Left colon (tissue), 2 donors: ENCODE results near the gene SRR. TPM values are rescaled to one million over a fixed set of nuclear protein-coding genes. Genes with fewer than 3 reads are reported as not detected.

ENCODE experiments used
- ATAC-seq: fragments of 200-7000 bp; cut with Tn5 transposase; one replicate; pipeline ENCODE4 v1.9.1; 2020; ENCODE audit warnings: mild to moderate bottlenecking, moderate library complexity
- DNase-seq, 2 donors: peaks; one replicate each; pipeline ENCODE4 v3.0.0-alpha.2; 2020
- intact Hi-C, 2 donors: fragments of 100-400 bp; cut with DNase I in 1 of 2; cut with micrococcal nuclease in 1 of 2; formaldehyde crosslinking; loops; one replicate each; pipeline versions ENCODE4 v1.11.2 to v1.14.0; 2022; cut with DNase I, micrococcal nuclease
- total RNA-seq, 2 donors: library from RNA; stranded (reverse); fragmentation: NEBNext Ultra II Directional; extraction: Animal tissue kit (Norgen Biotek cat#: 25700); gene quantifications; one replicate each; pipeline ENCODE4 v1.2.1, GENCODE V29; 2021
- donor health status: DM: no; HTN: no; CAD: no.
- donor health status: DM: yes; HTN: yes; CAD: no.

The SRR gene
- total RNA-seq, 2 donors from 2014 or later, result 8.5 to 9.9 TPM

- intact Hi-C loops, result no loop called here
- peak; percentile 93 for ATAC-seq
- DNase-seq, result peak; percentile 91 to 92
Observed at GRCh38 chr17:2336215-2336851, 32.6 kb downstream of the SRR start, which contains the start of gene TSR1. Gene TSR1, minus strand, starts transcription at chr17:2336457. Its CDS starts 30 bp downstream, at chr17:2336427.

DNA sequence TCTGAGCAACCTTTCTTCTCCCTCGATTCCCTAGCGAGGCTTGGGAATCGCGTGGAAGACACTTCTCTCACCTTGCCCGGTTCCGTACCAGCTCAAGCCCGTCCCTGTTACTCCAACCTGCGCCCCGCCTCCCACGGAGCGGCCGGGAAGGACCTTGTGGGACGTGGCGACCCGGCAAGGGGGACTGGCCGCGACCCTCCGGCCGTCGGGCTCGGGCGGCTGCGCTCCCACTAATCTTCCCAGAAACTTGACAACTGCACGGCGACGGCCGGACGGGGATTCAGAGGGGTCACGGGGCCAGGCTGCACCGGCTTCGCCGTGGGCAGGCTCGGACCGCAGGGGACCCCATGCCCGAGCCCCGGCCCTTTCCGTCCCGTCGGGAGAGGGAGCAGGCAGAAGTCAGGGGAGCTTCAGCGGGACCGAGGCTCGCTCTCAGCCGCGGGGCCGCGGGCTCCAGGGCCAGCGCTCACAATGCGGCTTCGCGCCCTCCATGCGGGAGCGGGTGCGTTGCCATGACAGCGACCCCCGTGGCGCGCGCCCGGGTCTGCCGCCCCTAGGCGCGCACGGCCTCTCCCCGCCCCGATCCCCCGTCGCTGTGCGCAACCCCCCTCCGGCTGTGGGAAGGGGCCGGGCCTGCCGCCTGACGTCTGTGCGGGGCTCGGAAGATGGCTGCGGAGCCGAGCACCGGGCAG lies 33.2 kb downstream of the SRR start, which contains the start of gene SGSM2:
Gene SGSM2, plus strand, starts transcription at position 650 of the 692 bp plus-strand sequence. CDS start 188 bp downstream, outside the sequence.
- ATAC-seq (peak; percentile 57), DNase-seq (peak; percentile 57 to 73)
- intact Hi-C loops, result no loop called here

- DNase-seq (peak; percentile 51 to 76), ATAC-seq (peak; percentile 61)
- intact Hi-C loops, result no loop called here
Observed at GRCh38 chr17:2337544-2338314, 34.0 kb downstream of the SRR start.

DNA sequence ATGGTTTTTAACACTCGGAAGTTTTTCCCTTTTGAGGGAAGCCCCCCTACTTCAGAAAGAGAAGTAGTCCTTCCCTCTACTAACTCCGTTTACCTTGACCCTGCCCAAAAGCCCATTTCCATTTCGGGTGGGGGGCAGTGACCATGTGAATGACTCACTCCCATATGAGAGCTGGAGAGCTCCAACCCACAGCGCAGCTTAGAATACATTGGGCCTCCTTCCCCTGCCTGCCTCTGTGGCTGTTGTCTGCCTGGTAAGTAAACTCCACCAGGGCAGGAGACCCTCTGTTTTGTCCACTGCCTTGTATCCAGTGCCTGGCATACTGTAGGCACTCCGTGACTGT lies 34.5 kb downstream of the SRR start:
- no peak for ATAC-seq
- intact Hi-C loops, result no loop called here
- DNase-seq, result no peak

DNA sequence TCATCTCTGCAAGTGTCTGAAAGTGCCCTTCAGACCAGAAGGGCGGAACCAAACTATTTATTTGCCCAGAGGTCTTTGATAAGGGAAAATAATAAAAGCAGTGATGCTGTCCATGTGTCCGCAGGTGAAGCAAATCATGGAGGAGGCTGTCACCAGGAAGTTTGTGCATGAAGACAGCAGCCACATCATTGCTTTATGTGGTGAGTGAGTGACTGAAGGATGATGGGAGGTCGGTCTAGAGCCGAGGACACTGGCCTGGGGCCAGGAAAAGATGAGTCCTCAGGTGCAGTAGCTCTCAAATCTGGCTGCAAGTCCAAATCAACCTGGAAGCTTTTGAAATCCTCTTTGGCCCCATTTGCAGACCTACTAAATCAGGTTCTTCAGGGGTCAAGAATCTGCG lies 39.7 kb downstream of the SRR start:
- DNase-seq, result peak in 1 of 2 donors; percentile 54
- peak; percentile 67 for ATAC-seq
- intact Hi-C loops, result no loop called here

GRCh38 chr17:2344528-2344927 lies 40.8 kb downstream of the SRR start:
- intact Hi-C loops, result no loop called here
- DNase-seq, result no peak
- ATAC-seq, result no peak

DNA sequence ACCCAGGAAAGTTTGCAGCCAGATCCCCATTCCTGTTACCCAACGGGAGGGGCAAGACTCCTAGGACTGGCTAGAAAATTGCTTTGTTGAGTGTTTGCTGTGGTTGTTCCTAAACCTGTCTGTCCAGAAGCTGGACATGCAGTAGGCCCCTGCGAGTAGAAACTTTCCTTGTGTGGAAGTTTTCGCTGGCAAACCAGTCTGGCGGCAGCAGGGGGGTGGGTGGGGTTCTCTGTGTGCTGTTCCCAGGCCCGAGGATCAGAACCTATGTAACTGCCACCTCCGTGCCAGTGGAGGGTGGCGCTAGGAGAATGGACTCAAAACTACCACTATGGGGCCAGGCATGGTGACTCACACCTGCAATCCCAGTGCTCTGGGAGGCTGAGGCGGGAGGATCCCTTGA lies 42.7 kb downstream of the SRR start:
- intact Hi-C loops, result no loop called here
- ATAC-seq (no peak), DNase-seq (no peak)

GRCh38 chr17:2347805-2348685 lies 44.3 kb downstream of the SRR start:
- ATAC-seq, result peak; percentile 87
- peak; percentile 57 to 60 for DNase-seq
- intact Hi-C loops, result no loop called here

GRCh38 chr17:2351269-2351668 lies 47.5 kb downstream of the SRR start:
- no peak for ATAC-seq
- intact Hi-C loops, result no loop called here

DNA sequence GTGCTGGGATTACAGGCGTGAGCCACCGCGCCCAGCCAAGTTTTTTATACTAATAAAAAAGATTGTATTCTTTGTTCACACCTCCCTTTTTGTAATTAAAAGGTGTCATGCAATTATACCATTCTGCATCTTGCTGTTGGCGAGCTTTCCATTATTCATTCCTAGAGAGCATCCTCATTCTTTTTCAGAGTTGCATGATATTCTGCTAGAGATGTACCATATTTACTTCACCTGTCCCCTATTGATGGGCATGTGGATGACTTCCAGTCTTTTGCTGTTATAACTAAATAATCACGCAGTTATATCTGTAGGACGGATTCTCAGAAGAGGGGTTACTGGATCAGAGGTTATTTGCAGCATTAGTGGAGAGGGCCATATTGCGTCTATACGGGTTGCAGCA lies 50.6 kb downstream of the SRR start:
- ATAC-seq (no peak), DNase-seq (no peak)
- intact Hi-C loops, result no loop called here

More at GRCh38 chr17:2351269-2351668, 47.5 kb downstream of the SRR start:
- DNase-seq, result no peak

DNA sequence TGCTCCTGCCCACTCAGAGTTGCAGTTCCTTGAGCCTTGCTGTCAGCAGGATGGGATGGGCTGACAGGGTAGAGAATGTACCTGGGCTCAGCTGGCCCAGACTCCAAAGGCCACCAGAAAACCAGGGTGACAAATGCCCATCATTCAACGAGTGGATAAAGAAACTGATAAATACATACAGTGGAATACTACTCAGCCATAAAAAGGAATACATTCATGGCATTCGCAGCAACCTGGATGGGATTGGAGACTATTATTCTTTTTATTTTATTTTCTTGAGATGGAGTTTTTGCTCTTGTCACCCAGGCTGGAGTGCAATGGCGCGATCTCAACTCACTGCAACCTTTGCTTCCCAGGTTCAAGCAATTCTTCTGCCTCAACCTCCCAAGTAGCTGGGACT lies 53.5 kb downstream of the SRR start:
- DNase-seq (no peak), ATAC-seq (no peak)
- intact Hi-C loops, result no loop called here

DNA sequence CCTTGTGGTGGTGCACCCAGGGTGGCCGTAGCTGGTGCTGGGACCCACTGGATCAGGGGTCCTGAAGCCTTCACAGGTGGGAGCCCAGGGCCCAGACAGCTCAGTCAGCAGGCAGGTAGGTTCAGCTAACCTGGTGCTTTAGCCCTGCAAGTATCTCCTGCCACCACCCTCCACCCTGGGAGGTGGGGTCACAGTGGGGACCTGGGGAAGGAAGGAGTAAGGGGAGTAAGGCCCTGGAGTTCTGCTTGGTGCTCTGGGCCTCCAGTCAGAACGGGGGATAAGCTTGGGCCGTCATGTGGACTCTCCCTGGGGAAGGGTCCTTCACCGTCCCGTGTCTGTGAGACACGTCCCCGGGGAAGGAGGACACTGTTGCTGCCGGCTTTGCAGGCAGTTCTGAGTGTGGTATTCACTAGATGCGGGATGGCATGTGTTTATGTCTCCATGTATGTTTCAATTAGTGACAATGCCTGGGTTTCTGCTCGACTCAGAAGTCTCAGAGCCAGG lies 54.2 kb downstream of the SRR start:
- DNase-seq (no peak), ATAC-seq (no peak)
- intact Hi-C loops, result no loop called here

GRCh38 chr17:2361010-2361760 lies 57.4 kb downstream of the SRR start:
- intact Hi-C loops, result no loop called here
- DNase-seq, result no peak
- ATAC-seq, result no peak

DNA sequence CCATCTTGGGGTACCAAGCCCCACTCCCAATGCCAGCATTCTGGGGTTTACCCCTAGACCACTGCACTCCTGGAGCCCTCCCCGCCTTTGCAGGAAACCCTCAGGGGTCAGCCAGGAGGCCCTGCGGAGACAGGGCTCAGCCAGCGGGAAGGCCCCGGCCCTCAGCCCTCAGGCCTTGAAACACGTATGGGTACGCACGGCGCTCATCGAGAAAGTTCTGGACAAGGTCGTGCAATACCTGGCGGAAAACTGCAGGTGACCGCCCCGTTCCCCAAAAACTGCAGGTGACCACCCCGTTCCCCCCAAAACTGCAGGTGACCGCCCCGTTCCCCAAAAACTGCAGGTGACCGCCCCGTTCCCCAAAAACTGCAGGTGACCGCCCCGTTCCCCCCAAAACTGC lies 58.3 kb downstream of the SRR start:
- ATAC-seq (no peak), DNase-seq (no peak)
- intact Hi-C loops, result no loop called here

- ATAC-seq, result no peak
- DNase-seq, result no peak
- intact Hi-C loops, result no loop called here
Observed at GRCh38 chr17:2362416-2362815, 58.7 kb downstream of the SRR start.

- intact Hi-C loops, result no loop called here
- ATAC-seq (no peak), DNase-seq (no peak)
Observed at GRCh38 chr17:2362881-2363280, 59.1 kb downstream of the SRR start.

- DNase-seq, result no peak
- intact Hi-C loops, result no loop called here
Observed at GRCh38 chr17:2363318-2363717, 59.6 kb downstream of the SRR start.

More at GRCh38 chr17:2363318-2363717, 59.6 kb downstream of the SRR start:
- no peak for ATAC-seq
